PC-3 (cell line): ENCODE measurements around the gene WNT7B.
"Not testable (repeated sequence)": the region's sequence is repeated elsewhere in the genome, so short reads cannot be mapped to it uniquely, and the experiment has no call there.

Source experiments
- CTCF ChIP-seq: fragments of 300-600 bp; sonication (generic); conservative IDR thresholded peaks from 2 replicates; pipeline ENCODE4 v1.5.1; 2017; ENCODE audit warnings: antibody characterized with exemption, low read depth, mild to moderate bottlenecking, low read length
- EZH2 ChIP-seq: fragments of 300-600 bp; sonication (generic); IDR thresholded peaks from one replicate; pipeline ENCODE4 v1.6.1; 2017; ENCODE audit warnings: antibody characterized with exemption, mild to moderate bottlenecking, low read length; ENCODE audit not compliant: unreplicated experiment
- EZH2phosphoT487 ChIP-seq: fragments of 300-600 bp; sonication (generic); IDR thresholded peaks from 2 replicates; pipeline ENCODE4 v1.6.1; 2018; ENCODE audit warnings: mild to moderate bottlenecking, antibody characterized with exemption, low read length, borderline replicate concordance

GRCh38 chr22:46005116-46005705 is 28.2 kb upstream of the WNT7B start:
- TF ChIP-seq CTCF, EZH2, EZH2phosphoT487: not testable (repeated sequence)
